NCI-H1092 treated with DMSO at 0.1 percent for 48 hours (cell line): ENCODE data around the gene PMP22.

Experiments
- DNase-seq: peaks from one replicate; lab custom pipeline; 2025; lab: John Stamatoyannopoulos, UW

The PMP22 gene

GRCh38 chr17:15274017-15274416 lies 8.9 kb upstream of the PMP22 start:
- no peak for DNase-seq

DNA sequence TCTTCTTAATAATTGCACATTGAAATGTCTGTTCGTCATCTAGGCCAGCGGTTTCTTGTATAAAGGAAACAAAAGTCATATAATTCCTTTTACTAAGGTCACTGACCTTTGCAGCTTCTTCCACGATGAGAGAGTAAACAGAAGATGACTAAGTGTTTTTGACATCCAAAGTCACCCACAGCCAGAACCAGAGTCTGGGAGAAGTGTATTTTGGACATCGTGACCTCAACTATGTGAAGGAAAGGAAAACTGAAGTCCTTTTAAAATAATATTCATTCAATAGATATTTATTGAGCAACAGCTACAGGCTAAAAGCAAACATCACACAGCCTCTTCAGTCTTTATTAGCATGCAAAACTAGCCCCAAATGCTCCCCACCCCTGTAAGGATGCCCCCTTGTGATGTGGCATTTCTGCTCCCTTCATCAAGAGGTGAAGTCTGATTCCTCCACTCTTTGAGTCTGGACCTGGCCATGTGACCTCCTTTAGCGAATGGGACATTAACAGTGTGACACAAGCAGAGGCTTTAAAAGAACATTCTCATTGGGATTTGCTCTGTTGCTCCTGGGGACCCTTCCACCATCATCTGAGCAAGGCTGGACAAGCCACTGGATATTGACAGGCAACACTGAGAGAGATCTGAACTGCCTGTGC lies 8.1 kb upstream of the PMP22 start:
- DNase-seq: no peak

- no peak for DNase-seq
Measured at GRCh38 chr17:15271741-15272140, 6.6 kb upstream of the PMP22 start.

GRCh38 chr17:15270628-15271381 lies 5.7 kb upstream of the PMP22 start:
- no peak for DNase-seq

DNA sequence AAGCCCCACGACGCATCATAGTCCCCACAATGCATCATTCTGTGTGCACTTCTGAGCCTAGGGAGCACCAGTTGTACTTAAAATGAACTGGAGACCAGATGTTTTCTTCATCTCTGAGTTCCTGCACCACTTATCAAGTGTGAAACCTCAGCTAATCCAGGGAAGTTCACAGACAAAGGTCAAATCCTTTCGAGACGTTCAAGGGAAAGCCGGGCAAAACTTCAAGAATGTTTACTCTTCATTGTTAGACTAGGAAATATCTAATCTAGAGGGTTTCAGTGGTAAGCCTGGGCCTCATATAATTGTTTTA lies 4.6 kb upstream of the PMP22 start:
- no peak for DNase-seq

- no peak for DNase-seq
Measured at GRCh38 chr17:15269087-15269779, 4.1 kb upstream of the PMP22 start.

DNA sequence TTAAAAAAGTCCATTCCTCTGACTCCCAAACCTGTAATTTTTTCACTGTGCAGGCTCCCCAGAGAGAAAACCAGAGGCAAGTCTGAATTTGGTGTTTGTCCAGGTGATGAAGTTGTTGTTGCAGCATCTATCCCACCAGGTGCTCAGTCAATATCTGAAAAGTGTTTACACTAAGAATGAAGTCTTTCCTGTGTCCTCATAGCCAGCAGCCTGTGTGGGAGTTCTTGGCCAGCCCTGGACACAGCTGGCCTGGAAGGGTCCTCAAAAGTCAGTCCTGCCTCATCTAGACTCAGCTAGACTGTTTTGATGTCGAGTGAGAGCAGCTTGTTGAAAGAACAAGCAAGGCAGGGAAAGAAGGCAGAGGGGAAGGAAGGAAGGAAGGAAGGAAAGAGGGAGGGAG lies 3.3 kb upstream of the PMP22 start:
- no peak for DNase-seq

DNA sequence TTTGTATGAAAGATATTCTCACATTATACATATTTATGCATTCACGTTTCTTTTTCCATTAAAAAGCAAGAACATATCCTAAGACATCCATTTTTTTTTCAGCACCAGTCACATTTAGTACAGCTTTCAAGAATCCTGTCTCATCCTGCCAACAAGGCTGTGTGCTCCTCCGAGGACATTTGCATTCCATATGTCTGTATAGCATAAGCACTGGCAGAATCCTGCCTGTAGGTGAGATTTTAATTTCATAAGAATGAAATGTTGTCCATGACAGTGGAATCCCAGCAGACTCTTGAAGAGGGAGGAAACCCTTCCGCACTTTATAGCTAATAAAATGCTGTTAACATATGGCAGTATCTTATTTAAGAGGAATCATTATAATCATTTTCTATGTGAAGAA lies 2.9 kb upstream of the PMP22 start:
- no peak for DNase-seq

DNA sequence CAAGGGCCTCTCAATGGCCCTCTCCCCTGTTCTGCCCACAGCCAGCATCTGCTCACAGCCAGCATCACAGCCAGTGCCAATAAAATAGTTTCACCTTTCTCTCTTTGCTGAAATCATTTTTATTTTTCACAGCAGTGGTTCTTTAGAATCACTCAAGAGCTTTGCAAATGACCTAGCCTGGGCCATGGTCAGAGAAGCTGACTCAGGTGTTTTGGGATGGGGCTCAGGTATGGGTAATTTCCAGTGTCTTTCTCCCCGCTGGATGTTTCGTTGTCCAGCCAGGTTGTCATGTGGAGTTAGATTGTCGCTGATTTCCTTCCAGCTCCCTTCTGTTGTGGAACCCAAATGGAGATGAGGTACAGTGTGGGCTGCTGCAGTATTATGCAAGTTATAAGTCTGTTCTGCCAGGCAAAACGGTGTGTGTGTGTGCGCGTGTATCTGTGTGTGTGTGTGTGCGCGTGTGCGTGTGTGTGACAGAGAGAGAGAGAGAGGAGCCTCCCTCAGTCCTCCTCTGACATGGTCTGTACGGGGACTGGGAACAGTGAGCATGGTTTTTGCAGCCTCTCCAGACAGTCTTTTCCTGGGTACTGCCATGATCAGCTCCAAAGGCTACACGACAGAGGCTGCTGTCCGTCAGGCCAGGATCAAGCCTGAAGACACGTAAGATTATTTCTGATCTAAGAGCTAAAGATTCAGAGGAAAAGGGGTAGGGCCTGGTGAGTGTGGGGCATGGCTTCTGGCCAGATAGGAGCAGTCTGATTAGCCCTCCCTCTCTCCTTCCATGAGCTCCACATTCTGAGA lies 1.4 kb upstream of the PMP22 start:
- no peak for DNase-seq

GRCh38 chr17:15264542-15264941 lies 584 bp downstream of the PMP22 start:
- no peak for DNase-seq

DNA sequence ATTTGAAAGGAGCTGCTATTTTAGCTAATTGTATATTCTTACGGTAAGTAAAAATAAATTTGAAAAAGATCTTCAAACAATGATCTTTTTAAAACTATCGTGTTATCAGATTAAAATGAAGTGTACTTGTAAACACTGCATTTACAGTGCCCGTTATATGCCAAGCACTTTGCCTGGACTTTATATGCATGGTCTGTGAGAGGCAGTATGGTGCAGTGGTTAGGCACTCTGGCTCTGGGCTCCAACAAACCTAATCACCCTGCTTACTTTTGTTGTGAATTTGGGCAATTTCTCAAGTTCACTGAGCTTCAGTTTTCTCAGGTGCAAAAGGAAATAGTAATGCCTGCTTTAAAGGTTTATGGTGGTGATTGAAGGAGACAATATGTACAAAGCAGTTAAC lies 1.4 kb downstream of the PMP22 start:
- no peak for DNase-seq

DNA sequence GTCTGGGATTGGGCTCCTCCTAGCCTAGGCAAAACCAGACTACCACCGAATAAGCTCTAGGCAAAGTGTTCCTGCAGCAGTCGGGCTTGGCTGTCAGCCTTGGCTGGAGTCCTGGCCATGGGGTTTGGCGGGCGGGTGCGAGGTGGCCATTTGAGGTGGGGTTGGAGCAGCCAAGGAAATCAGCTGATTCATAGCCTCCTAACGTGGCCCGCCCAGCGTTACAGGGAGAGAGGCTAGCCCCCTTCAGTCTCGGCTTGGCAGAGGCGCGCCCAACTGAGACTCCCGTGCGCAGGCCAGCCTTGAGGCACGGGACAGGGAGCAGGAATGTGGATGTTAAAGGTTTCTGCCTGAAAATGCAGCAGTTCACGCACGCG lies 1.9 kb downstream of the PMP22 start:
- no peak for DNase-seq

DNA sequence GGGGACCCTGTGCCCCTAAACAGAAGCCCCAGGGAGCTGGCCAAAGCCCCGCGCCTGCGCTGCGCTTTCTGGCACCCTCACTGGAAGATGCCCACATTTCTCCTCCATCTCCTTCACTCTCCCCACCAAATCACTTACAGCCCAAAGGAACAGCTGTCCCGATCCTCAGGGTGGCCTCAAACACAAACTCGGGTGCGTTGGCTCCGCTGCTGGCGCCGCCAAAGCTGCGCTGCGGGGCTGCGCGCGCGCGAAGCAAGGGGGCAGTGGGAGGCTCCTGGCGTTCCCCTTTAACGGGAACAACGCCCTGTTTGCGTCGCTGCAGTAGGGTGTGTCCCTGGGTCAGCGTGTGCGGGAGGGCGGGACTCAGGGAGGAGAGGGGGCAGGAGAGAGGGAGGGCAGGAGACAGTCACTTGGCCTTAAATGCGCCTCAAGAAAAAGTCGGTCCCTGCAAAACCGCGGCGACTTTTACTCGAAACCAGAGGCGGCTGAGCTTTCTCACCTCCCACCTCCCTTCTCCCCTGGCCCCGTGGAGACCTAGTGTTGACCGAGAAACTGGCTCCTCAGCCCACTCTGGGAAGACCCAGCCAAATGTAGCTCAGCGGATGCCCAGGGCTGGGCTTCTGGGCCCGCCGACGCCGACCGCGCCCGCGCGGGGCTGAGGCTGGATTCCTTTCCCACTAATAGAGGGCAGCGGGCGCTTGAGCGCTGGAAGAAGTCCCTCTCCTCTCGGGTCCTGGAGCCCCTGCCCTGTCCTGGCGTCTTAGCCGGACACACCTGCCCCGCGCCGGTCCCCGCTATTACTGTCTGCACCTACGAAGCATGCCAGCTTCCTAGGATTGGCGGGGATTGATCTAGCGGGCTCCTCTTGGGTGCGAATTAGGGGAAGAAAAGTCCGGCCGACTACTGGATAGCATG lies 2.6 kb downstream of the PMP22 start:
- no peak for DNase-seq

GRCh38 chr17:15261802-15262290 lies 3.3 kb downstream of the PMP22 start:
- no peak for DNase-seq

GRCh38 chr17:15261258-15261801 lies 3.8 kb downstream of the PMP22 start:
- no peak for DNase-seq

DNA sequence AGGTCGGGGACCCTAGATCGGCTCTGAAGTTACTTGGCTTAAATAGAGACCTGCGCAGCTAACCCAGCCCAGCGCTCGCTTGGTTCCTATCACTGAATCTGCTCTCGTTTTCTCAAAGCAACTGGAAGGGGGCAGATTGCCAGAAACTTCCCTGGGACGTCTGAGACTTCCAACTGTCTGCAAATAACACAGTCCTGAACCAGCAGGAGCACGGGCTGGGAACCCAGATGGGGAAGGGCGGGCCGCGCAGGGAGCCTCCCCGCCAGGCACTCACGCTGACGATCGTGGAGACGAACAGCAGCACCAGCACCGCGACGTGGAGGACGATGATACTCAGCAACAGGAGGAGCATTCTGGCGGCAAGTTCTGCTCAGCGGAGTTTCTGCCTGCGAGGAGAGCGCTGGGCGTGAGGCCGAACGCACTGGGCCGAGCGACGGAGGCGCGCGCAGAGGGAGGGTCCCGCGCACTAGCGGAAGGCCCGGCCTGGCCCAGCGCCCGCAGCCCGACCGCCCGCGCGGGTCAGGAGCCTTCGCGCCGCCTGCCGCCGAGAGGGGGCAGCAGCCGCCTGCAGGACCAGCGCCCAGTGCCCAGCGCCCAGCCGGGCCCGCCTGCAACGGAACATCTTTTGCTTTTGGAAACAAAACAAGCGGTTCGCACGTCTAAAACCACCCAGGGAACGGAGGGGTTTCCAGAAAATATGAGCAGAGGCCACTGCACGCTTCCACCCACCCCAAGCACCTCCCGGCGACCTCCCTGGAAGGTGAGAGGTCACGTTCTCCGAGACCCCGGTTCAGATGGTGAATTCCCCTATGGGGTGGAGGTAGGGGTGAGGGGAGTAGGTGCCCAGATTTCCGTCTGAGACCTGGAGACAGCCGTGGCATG lies 4.5 kb downstream of the PMP22 start:
- DNase-seq: peak; percentile 57

GRCh38 chr17:15257796-15258512 lies 7.2 kb downstream of the PMP22 start:
- no peak for DNase-seq

- DNase-seq: peak; percentile 16
Measured at GRCh38 chr17:15257258-15257788, 7.8 kb downstream of the PMP22 start.

DNA sequence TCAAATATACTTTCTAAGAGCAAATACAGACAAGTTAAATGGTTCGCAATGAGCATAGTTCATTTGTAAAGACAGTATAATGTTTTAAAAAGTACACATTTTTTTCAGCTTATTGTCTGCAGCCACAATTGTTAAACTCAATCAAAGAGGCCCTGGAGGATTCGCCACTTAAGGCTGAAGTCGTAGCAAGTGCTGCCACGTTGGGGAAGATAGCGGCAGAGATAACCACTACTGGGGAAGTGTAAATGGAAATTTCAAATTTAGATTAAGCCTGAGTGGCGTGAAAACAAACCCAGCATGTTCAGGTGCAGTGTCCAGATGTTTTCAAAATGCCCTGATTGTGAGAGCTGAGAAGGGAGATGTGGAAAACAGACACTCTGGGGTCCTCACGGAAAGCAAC lies 8.4 kb downstream of the PMP22 start:
- DNase-seq: no peak
